Stomach (tissue), 4 donors: ENCODE measurements around the gene SPATA6.

Source experiments
- EP300 ChIP-seq: sonication (generic); formaldehyde crosslinking; IDR thresholded peaks from one replicate; pipeline ENCODE4 v1.6.1; 2017; ENCODE audit warnings: antibody characterized with exemption
- POLR2AphosphoS5 ChIP-seq, 3 donors: sonication (generic); formaldehyde crosslinking; IDR thresholded peaks; one replicate each; pipeline ENCODE4 v1.6.1; 2016; ENCODE audit warnings: antibody characterized with exemption in 3 of 3

DNA sequence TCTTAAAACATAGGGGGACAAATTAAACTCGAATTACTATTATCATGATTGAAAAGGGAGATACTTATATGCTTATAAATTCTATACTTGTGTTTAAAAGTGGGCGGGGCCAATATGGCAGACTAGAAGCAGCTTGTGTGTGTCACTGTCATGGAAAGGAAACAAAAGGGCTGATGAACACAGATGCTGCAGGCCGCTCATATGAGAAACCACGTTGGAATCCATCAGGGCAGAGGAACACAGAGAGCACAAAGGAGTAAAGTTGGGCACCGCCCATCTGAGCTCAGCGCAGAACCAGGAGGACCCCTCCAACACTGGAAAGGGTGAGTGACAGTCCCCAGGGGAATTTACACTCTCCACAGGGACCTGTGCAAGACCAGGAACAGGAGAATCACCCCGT lies 142.5 kb downstream of the SPATA6 start:
- TF ChIP-seq EP300: no peak
- no peak for TF ChIP-seq POLR2AphosphoS5 (IDR thresholded peaks at IDR 0.05)
